ENCODE measurements around the gene GALNT8. TPM values are rescaled to one million over a fixed set of nuclear protein-coding genes. Genes with fewer than 3 reads are reported as not detected.
A peak's percentile ranks its signal among the peaks of the same experiment; 100 is the strongest.

Gene GALNT8
- total RNA-seq, 4 donors from 2014 or later: 0.78 to 2.4 (median 1.5) TPM

DNA sequence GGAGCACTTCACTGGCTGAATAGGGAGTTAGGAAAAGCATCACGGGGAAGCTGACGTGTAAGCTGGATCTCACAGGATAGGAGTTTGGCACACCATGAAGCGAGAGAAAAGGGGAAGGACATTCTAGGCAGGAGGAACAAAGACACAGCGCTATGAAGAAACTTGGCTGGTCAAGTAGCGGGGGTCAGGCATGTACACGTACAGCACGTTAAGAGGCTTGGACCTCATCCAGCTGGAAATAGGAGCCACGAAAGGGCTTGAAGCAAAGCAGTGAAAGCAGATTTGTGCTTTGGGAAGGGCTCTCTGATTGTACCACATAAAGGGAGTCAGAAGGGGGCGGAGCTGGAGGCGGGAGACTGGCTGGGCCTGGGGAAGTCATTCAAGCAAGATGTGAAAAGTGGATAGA, 19.6 kb upstream of the GALNT8 start:
- peaks cover 3% of the 10 kb centered on the region for H3K27me3 ChIP-seq
- TF ChIP-seq POLR2A (IDR thresholded peaks at IDR 0.05) (no peak), POLR2AphosphoS5 (IDR thresholded peaks at IDR 0.05) (peak; percentile 19)
- H3K27ac ChIP-seq: peak overlapping the region in 3 of 4 donors; percentile 56 to 75 (median 75)
- no peaks in the 10 kb centered on the region for H3K9me3 ChIP-seq
- WGBS, 2 donors (ENCODE audit: low coverage in 1 of 2): 20 to 48% methylated on average over 8 to 10 of the region's 10 CpGs
- peak; percentile 90 for ATAC-seq
- H3K4me3 ChIP-seq: peak overlapping the region in 1 of 2 donors; percentile 11
- H3K36me3 ChIP-seq: peaks cover 0 to 16% of the 10 kb centered on the region in 2 donors
- H3K4me1 ChIP-seq: peaks cover 0 to 14% (median 0%) of the 10 kb centered on the region in 3 donors

DNA sequence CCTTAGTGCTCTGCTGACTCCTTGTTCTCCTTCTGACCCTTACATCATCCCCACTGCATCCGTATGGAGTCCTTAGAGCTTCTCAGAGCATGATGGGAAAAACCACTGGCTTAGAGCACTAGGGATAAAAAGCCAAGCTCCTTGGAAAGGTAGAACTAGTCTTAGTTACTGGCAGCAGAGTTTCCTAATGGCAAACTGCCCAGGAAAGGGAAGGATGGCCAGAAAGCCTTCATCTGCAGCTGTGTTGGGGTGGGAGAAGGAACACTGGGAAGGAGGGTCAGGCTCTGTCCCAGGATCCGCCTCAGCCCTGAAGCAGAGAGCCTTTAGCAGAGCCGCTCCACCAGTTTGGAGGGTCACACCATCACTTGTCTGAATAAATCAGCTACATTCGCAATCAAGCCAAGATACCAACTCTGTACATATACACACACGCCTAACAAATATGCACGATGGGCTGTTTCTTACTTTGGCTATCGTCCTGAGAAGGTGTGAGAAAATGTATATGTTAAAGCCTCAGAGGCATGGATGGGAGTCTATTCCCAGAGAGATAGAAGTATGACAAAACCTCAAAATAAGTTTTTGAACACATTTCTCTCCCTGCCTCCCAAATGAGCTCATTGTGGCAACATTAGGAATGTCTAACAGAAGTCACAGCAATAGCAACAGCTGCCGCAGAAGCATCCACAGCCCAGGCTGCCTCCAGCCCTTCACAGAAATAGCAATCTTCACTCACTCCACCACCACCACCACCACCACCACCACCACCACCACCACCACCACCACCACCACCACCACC, 18.6 kb upstream of the GALNT8 start:
- Histone ChIP-seq H3K4me3 (no peak overlapping the region), H3K27ac (peak overlapping the region in 3 of 4 donors; percentile 58 to 75 (median 75)), H3K4me1 (peaks cover 0 to 14% (median 0%) of the 10 kb centered on the region in 3 donors), H3K36me3 (peaks cover 0 to 16% of the 10 kb centered on the region in 2 donors), H3K9me3 (no peaks in the 10 kb centered on the region), H3K27me3 (peaks cover 5% of the 10 kb centered on the region)
- TF ChIP-seq EP300 (IDR thresholded peaks at IDR 0.05) (no peak), POLR2A (IDR thresholded peaks at IDR 0.05) (no peak), POLR2AphosphoS5 (IDR thresholded peaks at IDR 0.05) (no peak)
- TF ChIP-seq, protein P1, sequence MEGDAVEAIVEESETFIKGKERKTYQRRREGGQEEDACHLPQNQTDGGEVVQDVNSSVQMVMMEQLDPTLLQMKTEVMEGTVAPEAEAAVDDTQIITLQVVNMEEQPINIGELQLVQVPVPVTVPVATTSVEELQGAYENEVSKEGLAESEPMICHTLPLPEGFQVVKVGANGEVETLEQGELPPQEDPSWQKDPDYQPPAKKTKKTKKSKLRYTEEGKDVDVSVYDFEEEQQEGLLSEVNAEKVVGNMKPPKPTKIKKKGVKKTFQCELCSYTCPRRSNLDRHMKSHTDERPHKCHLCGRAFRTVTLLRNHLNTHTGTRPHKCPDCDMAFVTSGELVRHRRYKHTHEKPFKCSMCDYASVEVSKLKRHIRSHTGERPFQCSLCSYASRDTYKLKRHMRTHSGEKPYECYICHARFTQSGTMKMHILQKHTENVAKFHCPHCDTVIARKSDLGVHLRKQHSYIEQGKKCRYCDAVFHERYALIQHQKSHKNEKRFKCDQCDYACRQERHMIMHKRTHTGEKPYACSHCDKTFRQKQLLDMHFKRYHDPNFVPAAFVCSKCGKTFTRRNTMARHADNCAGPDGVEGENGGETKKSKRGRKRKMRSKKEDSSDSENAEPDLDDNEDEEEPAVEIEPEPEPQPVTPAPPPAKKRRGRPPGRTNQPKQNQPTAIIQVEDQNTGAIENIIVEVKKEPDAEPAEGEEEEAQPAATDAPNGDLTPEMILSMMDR (IDR thresholded peaks at IDR 0.05): no peak
- 45 to 49% methylated on average over 6 of the region's 8 CpGs for WGBS, 2 donors (ENCODE audit: low coverage in 1 of 2)
- peak; percentile 73 for ATAC-seq

DNA sequence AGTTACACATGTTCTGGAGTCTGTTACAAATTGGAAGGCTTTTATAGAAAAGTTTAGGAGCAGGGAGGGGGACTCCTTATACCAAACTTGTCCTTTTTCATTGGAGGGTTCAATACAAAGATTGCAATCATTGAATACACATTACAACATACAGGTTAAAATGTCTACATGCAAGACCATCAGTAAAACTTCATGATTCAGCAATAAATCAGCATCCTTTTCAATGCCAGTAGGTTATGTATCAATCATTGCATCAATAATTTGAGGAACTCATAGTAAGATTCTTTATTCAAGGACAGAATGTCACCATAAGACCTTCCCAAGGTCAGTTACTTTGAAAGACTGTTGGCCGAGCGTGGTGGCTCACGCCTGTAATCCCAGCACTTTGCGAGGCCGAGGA, 16.5 kb upstream of the GALNT8 start:
- ATAC-seq: no peak
- peaks cover 0 to 7% of the 10 kb centered on the region in 2 donors for H3K36me3 ChIP-seq
- TF ChIP-seq POLR2A (IDR thresholded peaks at IDR 0.05): no peak
- TF ChIP-seq EP300 (IDR thresholded peaks at IDR 0.05): no peak
- TF ChIP-seq, protein P1 (IDR thresholded peaks at IDR 0.05): no peak
- TF ChIP-seq POLR2AphosphoS5 (IDR thresholded peaks at IDR 0.05): no peak

DNA sequence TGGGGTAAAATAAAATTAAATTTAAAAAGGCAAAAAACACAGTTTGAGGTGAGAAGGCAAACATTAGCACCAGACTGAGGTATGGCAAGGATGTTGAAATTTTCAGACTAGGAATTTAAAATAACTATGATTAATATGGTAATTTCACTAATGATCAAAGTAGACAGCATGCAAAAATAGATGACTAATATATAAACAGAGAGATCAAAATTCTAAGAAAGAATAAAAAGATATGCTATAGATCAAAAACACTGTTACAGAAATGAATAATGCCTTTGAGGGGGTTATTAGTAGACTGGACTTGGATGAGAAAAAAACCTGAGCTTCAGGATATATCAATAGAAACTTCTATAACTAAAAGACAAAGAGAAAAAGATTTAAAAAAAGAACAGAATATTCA, 14.4 kb upstream of the GALNT8 start:
- H3K27me3 ChIP-seq: peaks cover 5% of the 10 kb centered on the region
- peaks cover 0 to 9% (median 0%) of the 10 kb centered on the region in 3 donors for H3K4me1 ChIP-seq
- no peaks in the 10 kb centered on the region for H3K36me3 ChIP-seq
- H3K27ac ChIP-seq: no peak overlapping the region
- no peaks in the 10 kb centered on the region for H3K9me3 ChIP-seq
- TF ChIP-seq, protein P1 (IDR thresholded peaks at IDR 0.05): no peak
- TF ChIP-seq POLR2AphosphoS5 (IDR thresholded peaks at IDR 0.05) (no peak), EP300 (IDR thresholded peaks at IDR 0.05) (no peak), POLR2A (IDR thresholded peaks at IDR 0.05) (no peak)
- H3K4me3 ChIP-seq: no peak overlapping the region
- ATAC-seq: no peak

More for the DNA sequence above, 16.5 kb upstream of the GALNT8 start:
- peaks cover 5% of the 10 kb centered on the region for H3K27me3 ChIP-seq
- no peak overlapping the region for H3K4me3 ChIP-seq
- peaks cover 0 to 14% (median 0%) of the 10 kb centered on the region in 3 donors for H3K4me1 ChIP-seq
- no peak overlapping the region for H3K27ac ChIP-seq
- H3K9me3 ChIP-seq: no peaks in the 10 kb centered on the region
- WGBS, 2 donors (ENCODE audit: low coverage in 1 of 2): 98% methylated on average over 5 of the region's 5 CpGs; no CpG with 5 or more reads in 1 of the 2 donors

DNA sequence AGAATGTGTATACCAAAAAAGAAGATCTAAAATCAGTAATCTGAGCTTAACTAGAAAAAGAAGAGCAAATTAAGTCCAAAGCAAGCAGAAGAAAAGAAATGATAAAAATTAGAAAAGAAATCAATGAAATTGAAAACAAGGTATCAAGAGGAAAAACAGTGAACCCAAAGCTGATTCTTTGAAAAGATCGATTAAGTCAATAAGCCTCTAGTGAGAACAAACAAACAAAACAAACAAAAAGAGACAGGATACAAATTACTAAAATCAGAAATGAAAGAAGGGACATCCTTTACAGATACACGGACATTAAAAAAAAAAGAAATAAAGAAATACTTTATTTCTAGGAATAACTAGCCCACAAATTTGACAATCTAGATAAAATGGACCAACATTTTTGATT, 12.9 kb upstream of the GALNT8 start:
- no peak for ATAC-seq
- 80 to 95% methylated on average over 1 to 2 of the region's 2 CpGs for WGBS, 2 donors (ENCODE audit: low coverage in 1 of 2)
- Histone ChIP-seq H3K27ac (no peak overlapping the region), H3K4me1 (no peaks in the 10 kb centered on the region), H3K27me3 (peaks cover 5% of the 10 kb centered on the region), H3K4me3 (no peak overlapping the region), H3K36me3 (no peaks in the 10 kb centered on the region), H3K9me3 (no peaks in the 10 kb centered on the region)
- TF ChIP-seq EP300 (IDR thresholded peaks at IDR 0.05) (no peak), POLR2A (IDR thresholded peaks at IDR 0.05) (no peak)

DNA sequence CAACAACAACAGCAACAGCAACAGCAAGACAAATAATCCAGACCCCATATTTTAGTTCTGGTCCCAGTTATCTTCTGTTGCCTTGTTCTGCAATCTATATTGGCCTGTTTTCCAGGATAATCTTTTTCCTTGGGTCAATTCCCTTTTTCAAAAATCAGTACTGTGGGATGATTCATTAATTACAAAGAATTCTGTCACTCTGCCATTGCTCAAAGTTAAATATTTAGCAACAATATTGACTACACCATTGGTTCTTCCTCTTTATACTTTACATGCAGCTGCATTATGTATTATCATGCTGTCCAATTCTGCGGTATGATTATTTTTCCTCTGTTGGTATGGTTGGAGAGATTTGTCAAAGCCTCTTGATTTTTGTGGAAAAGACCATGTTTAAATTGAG, 10.1 kb upstream of the GALNT8 start:
- Histone ChIP-seq H3K4me1 (no peaks in the 10 kb centered on the region), H3K9me3 (no peaks in the 10 kb centered on the region), H3K4me3 (no peak overlapping the region), H3K36me3 (no peaks in the 10 kb centered on the region), H3K27me3 (peaks cover 5% of the 10 kb centered on the region), H3K27ac (no peak overlapping the region)
- no peak for TF ChIP-seq EP300 (IDR thresholded peaks at IDR 0.05)
- TF ChIP-seq, protein P1 (IDR thresholded peaks at IDR 0.05): no peak
- WGBS, 2 donors (ENCODE audit: low coverage in 1 of 2): 68 to 71% methylated on average over 1 of the region's 1 CpG
- ATAC-seq: no peak
